Measurements from ENCODE around the gene STAT2. TPM values are rescaled to one million over a fixed set of nuclear protein-coding genes. Genes with fewer than 3 reads are reported as not detected.

The STAT2 gene
- total and polyA plus RNA-seq, 7 experiments from 2014 or later, result 64.1 to 291 (median 179) TPM

DNA sequence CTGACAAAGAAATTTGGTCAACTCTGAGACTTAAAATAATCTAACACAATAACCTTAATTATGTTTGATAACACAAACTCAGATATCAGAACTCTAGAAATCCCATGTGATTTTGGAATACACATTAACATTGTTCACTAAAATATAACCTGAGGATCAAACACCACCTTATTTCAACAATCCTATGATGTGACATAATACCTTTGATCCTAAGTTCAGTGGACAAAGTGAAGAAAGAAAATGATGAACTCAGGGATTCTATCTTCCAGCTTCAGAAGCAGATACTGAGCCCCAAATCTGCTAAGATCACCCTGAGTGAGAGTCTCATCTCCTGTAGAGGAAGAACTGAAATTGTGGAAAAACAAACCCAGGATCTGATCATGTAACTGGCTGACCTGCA, 38.4 kb upstream of the STAT2 start:
- DNase-seq (no peak), ATAC-seq (no peak)
- Histone ChIP-seq H3K36me3 (ENCODE audit: control insufficient read depth in 2 of 3, insufficient read depth in 3 of 3, low read length in 3 of 3) (no peaks in the 10 kb centered on the region), H3K27me3 (ENCODE audit: control insufficient read depth in 2 of 2, insufficient read depth in 2 of 2, low read length in 2 of 2) (no peaks in the 10 kb centered on the region), H3K4me3 (ENCODE audit: low read length) (no peak overlapping the region), H3K9me3 (ENCODE audit: control insufficient read depth in 2 of 3, low read length in 3 of 3) (peaks cover 0 to 7% (median 0%) of the 10 kb centered on the region in 3 experiments), H3K4me1 (ENCODE audit: control insufficient read depth in 2 of 2, insufficient read depth in 2 of 2, low read length in 2 of 2) (no peaks in the 10 kb centered on the region), H3K27ac (ENCODE audit: low read depth, low read length) (no peak overlapping the region)
- Mint-ChIP-seq H3K4me3 (no peak overlapping the region), H3K27ac (no peak overlapping the region), H3K27me3 (peaks cover 0 to 9% (median 0%) of the 10 kb centered on the region in 5 donors), H3K36me3 (peaks cover 0 to 12% (median 8%) of the 10 kb centered on the region in 5 donors), H3K4me1 (no peaks in the 10 kb centered on the region), H3K9me3 (peaks cover 0 to 19% (median 9%) of the 10 kb centered on the region in 11 donors)
- ChIA-PET CTCF (interaction anchor here (0.6 kb wide), 1 partner anchor 13 kb away, joined by 7 read pairs; no protein-coding TSS in a partner anchor), POLR2A (no interaction called here)
- intact Hi-C loops (cut with micrococcal nuclease), result no loop called here

DNA sequence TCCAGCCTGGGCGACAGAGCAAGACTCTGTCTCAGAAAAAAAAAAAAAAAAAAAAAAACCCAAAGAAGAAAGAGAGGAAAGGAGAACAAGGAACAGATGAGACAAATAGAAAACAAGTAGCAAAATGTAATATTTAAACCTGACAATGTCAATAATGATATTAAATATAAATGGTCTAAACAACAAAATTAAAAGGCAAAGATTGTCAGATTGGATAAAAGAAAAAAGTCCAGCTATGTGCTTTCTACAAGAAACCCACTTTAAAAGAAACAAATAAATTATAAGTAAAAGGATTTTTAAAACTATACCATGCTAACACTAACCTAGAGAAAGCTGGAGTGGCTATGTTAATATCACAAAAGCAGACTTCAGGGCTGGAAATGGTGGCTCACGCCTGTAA, 32.4 kb upstream of the STAT2 start:
- H3K4me3 Mint-ChIP-seq, result no peak overlapping the region
- H3K36me3 Mint-ChIP-seq, result no peaks in the 10 kb centered on the region
- CTCF ChIA-PET, result interaction anchor here (0.7 to 1.3 kb wide), 3 partner anchors 31 to 109 kb away, joined by 3 to 4 read pairs (median 3); no protein-coding TSS in a partner anchor
- H3K27me3 Mint-ChIP-seq, result peaks cover 0 to 5% (median 0%) of the 10 kb centered on the region in 5 donors
- no peak overlapping the region for H3K27ac Mint-ChIP-seq
- POLR2A ChIA-PET, result no interaction called here
- no peak overlapping the region for H3K4me3 ChIP-seq (ENCODE audit: low read length)
- no peaks in the 10 kb centered on the region for H3K36me3 ChIP-seq (ENCODE audit: control insufficient read depth in 2 of 3, insufficient read depth in 3 of 3, low read length in 3 of 3)
- intact Hi-C loops (cut with micrococcal nuclease), result no loop called here
- H3K4me1 Mint-ChIP-seq, result peaks cover 0 to 2% (median 0%) of the 10 kb centered on the region in 7 donors
- ATAC-seq (no peak), DNase-seq (no peak)
- H3K9me3 Mint-ChIP-seq, result peaks cover 0 to 2% (median 0%) of the 10 kb centered on the region in 11 donors
- H3K27ac ChIP-seq (ENCODE audit: low read depth, low read length), result no peak overlapping the region
- H3K9me3 ChIP-seq (ENCODE audit: control insufficient read depth in 2 of 3, low read length in 3 of 3), result no peaks in the 10 kb centered on the region
- H3K27me3 ChIP-seq (ENCODE audit: control insufficient read depth in 2 of 2, insufficient read depth in 2 of 2, low read length in 2 of 2), result no peaks in the 10 kb centered on the region
- no peaks in the 10 kb centered on the region for H3K4me1 ChIP-seq (ENCODE audit: control insufficient read depth in 2 of 2, insufficient read depth in 2 of 2, low read length in 2 of 2)

DNA sequence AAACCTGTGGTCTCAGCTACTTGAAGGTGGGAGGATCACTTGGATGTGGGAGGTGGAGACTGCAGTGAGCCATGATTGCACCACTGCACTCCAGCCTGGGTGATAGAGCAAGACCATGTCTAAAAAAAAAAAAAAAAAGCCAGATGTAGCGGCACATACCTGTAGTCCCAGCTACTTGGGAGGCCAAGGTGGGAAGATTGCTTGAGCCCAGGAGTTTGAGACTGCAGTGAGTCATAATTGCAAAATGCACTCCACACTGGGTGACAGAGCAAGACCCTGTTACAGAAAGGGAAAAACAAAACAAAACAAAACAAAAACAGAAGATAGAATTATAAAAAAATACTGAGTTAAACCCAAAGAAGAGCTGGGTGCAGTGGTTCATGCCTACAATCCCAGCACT, 31.8 kb upstream of the STAT2 start:
- POLR2A ChIA-PET, result interaction anchor here (0.7 kb wide), 1 partner anchor 48 kb away, joined by 4 read pairs; no protein-coding TSS in a partner anchor

DNA sequence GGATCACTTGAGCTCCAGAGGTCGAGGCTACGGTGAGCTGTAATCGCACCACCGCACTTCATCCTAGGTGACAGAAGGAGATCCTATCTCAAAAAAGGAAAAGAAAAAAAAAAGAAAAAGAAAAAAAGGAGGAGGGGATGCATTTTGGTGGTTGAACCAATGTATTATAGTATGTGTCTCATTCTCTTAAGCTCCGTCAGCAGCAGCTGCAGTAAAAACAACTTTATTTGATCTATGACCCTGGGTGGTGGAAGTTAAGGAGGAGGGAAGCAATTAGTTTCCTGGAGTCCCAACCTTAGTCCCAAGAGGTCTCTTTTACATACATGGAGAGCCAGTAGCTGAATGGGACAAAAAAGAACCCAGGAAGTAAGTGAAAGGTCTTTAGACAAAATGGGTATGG, 29.5 kb upstream of the STAT2 start:
- H3K27me3 Mint-ChIP-seq, result peaks cover 0 to 5% (median 0%) of the 10 kb centered on the region in 5 donors
- no peak overlapping the region for H3K4me3 Mint-ChIP-seq
- peak overlapping the region in 1 of 9 donors; percentile 72 for H3K27ac Mint-ChIP-seq
- H3K4me1 Mint-ChIP-seq, result peaks cover 0 to 3% (median 0%) of the 10 kb centered on the region in 7 donors
- no peaks in the 10 kb centered on the region for H3K36me3 Mint-ChIP-seq
- intact Hi-C loops (cut with micrococcal nuclease), result loop anchor here in 1 of 2 donors (5.0 kb wide), 1 partner anchor 33 kb away; no protein-coding TSS in a partner anchor
- ChIA-PET CTCF (interaction anchor here (0.5 kb wide), 1 partner anchor 124 kb away, joined by 4 read pairs; no protein-coding TSS in a partner anchor), POLR2A (interaction anchor here (0.6 kb wide), 1 partner anchor 325 kb away, joined by 3 read pairs; no protein-coding TSS in a partner anchor)
- DNase-seq (no peak), ATAC-seq (no peak)
- peaks cover 0 to 2% (median 0%) of the 10 kb centered on the region in 11 donors for H3K9me3 Mint-ChIP-seq
- Histone ChIP-seq H3K36me3 (ENCODE audit: control insufficient read depth in 2 of 3, insufficient read depth in 3 of 3, low read length in 3 of 3) (no peaks in the 10 kb centered on the region), H3K9me3 (ENCODE audit: control insufficient read depth in 2 of 3, low read length in 3 of 3) (no peaks in the 10 kb centered on the region), H3K4me3 (ENCODE audit: low read length) (no peak overlapping the region), H3K27ac (ENCODE audit: low read depth, low read length) (no peak overlapping the region), H3K27me3 (ENCODE audit: control insufficient read depth in 2 of 2, insufficient read depth in 2 of 2, low read length in 2 of 2) (no peaks in the 10 kb centered on the region), H3K4me1 (ENCODE audit: control insufficient read depth in 2 of 2, insufficient read depth in 2 of 2, low read length in 2 of 2) (no peaks in the 10 kb centered on the region)

More for the DNA sequence above, 31.8 kb upstream of the STAT2 start:
- no peak overlapping the region for H3K27ac Mint-ChIP-seq
- no peaks in the 10 kb centered on the region for H3K9me3 ChIP-seq (ENCODE audit: control insufficient read depth in 2 of 3, low read length in 3 of 3)
- DNase-seq (no peak), ATAC-seq (no peak)
- no peak overlapping the region for H3K4me3 ChIP-seq (ENCODE audit: low read length)
- peaks cover 0 to 5% (median 0%) of the 10 kb centered on the region in 5 donors for H3K27me3 Mint-ChIP-seq
- H3K4me3 Mint-ChIP-seq, result no peak overlapping the region
- H3K36me3 Mint-ChIP-seq, result no peaks in the 10 kb centered on the region
- peaks cover 0 to 2% (median 0%) of the 10 kb centered on the region in 11 donors for H3K9me3 Mint-ChIP-seq
- no peak overlapping the region for H3K27ac ChIP-seq (ENCODE audit: low read depth, low read length)
- intact Hi-C loops (cut with micrococcal nuclease), result no loop called here
- H3K27me3 ChIP-seq (ENCODE audit: control insufficient read depth in 2 of 2, insufficient read depth in 2 of 2, low read length in 2 of 2), result no peaks in the 10 kb centered on the region
- no peaks in the 10 kb centered on the region for H3K4me1 ChIP-seq (ENCODE audit: control insufficient read depth in 2 of 2, insufficient read depth in 2 of 2, low read length in 2 of 2)
- CTCF ChIA-PET, result interaction anchor here (0.6 to 1.1 kb wide), 3 partner anchors 32 to 108 kb away, joined by 3 to 4 read pairs (median 3); no protein-coding TSS in a partner anchor
- H3K4me1 Mint-ChIP-seq, result peaks cover 0 to 3% (median 0%) of the 10 kb centered on the region in 7 donors
- H3K36me3 ChIP-seq (ENCODE audit: control insufficient read depth in 2 of 3, insufficient read depth in 3 of 3, low read length in 3 of 3), result no peaks in the 10 kb centered on the region

DNA sequence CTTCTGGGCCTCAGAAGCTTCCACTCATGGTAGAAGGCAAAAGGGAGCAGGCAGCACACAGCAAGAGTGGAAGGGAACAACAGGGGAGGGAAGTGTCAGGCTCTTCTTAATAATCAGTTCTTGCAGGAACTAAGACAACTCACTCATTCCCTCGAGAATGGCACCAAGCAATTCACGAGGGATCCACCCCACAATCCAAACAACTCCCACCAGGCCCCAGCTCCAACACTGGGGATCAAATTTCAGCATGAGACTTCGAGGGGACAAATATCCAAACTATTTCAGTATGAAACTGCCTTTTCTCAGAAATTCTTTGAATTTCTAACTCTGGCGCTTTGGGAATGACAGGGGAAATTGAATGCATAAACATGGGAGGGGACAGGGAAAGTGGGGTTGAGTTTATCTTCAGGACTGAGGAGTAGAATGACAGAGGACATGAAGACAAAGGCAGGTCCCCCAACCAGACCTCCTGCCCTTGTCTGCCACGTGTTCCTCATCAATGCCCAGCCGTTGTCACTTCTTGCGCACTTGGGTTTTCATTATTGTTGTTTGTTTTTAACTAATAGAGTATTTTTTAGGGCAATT, 27.3 kb upstream of the STAT2 start:
- peaks cover 0 to 3% (median 0%) of the 10 kb centered on the region in 7 donors for H3K4me1 Mint-ChIP-seq
- Histone ChIP-seq H3K36me3 (ENCODE audit: control insufficient read depth in 2 of 3, insufficient read depth in 3 of 3, low read length in 3 of 3) (no peaks in the 10 kb centered on the region), H3K4me3 (ENCODE audit: low read length) (no peak overlapping the region), H3K4me1 (ENCODE audit: control insufficient read depth in 2 of 2, insufficient read depth in 2 of 2, low read length in 2 of 2) (no peaks in the 10 kb centered on the region), H3K27ac (ENCODE audit: low read depth, low read length) (no peak overlapping the region), H3K27me3 (ENCODE audit: control insufficient read depth in 2 of 2, insufficient read depth in 2 of 2, low read length in 2 of 2) (no peaks in the 10 kb centered on the region), H3K9me3 (ENCODE audit: control insufficient read depth in 2 of 3, low read length in 3 of 3) (no peaks in the 10 kb centered on the region)
- POLR2A ChIA-PET, result no interaction called here
- H3K36me3 Mint-ChIP-seq, result no peaks in the 10 kb centered on the region
- H3K27ac Mint-ChIP-seq, result no peak overlapping the region
- CTCF ChIA-PET, result no interaction called here
- ATAC-seq, result no peak
- DNase-seq, result no peak
- H3K9me3 Mint-ChIP-seq, result peaks cover 0 to 2% (median 0%) of the 10 kb centered on the region in 11 donors
- intact Hi-C loops (cut with micrococcal nuclease), result loop anchor here in 1 of 2 donors (5.0 kb wide), 1 partner anchor 35 kb away; no protein-coding TSS in a partner anchor
- H3K4me3 Mint-ChIP-seq, result no peak overlapping the region
- H3K27me3 Mint-ChIP-seq, result peaks cover 0 to 2% (median 0%) of the 10 kb centered on the region in 5 donors

DNA sequence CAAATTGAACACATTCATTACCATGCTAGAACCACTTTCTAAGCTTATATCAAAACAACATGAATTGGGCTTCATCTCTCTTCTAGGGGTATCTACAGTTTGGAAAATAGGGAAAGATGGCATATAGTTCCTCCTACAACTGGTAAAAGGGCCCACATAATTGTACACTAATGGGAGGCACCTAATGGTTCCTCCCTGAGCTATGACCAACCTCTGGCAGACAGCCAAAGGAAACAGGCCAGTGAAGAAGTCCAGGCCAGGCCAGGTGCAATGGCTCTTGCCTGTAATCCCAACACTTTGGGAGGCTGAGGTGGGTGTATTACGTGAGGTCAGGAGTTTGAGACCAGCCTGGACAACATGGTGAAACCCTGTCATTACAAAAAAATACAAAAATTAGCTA, 26.0 kb upstream of the STAT2 start:
- peaks cover 0 to 2% (median 0%) of the 10 kb centered on the region in 5 donors for H3K27me3 Mint-ChIP-seq
- peaks cover 0 to 3% (median 0%) of the 10 kb centered on the region in 7 donors for H3K4me1 Mint-ChIP-seq
- Histone ChIP-seq H3K27me3 (ENCODE audit: control insufficient read depth in 2 of 2, insufficient read depth in 2 of 2, low read length in 2 of 2) (no peaks in the 10 kb centered on the region), H3K27ac (ENCODE audit: low read depth, low read length) (no peak overlapping the region), H3K9me3 (ENCODE audit: control insufficient read depth in 2 of 3, low read length in 3 of 3) (no peaks in the 10 kb centered on the region), H3K36me3 (ENCODE audit: control insufficient read depth in 2 of 3, insufficient read depth in 3 of 3, low read length in 3 of 3) (no peaks in the 10 kb centered on the region), H3K4me3 (ENCODE audit: low read length) (no peak overlapping the region), H3K4me1 (ENCODE audit: control insufficient read depth in 2 of 2, insufficient read depth in 2 of 2, low read length in 2 of 2) (no peaks in the 10 kb centered on the region)
- no peaks in the 10 kb centered on the region for H3K9me3 Mint-ChIP-seq
- H3K27ac Mint-ChIP-seq, result no peak overlapping the region
- H3K36me3 Mint-ChIP-seq, result no peaks in the 10 kb centered on the region
- ChIA-PET CTCF (interaction anchor here (0.6 to 0.7 kb wide), 2 partner anchors 12 to 126 kb away, joined by 3 to 7 read pairs; no protein-coding TSS in a partner anchor), POLR2A (interaction anchor here (0.7 kb wide), 1 partner anchor 87 kb away, joined by 3 read pairs; no protein-coding TSS in a partner anchor)
- ATAC-seq, result no peak
- intact Hi-C loops (cut with micrococcal nuclease), result loop anchor here in 1 of 2 donors (5.0 kb wide), 1 partner anchor 36 kb away; no protein-coding TSS in a partner anchor
- H3K4me3 Mint-ChIP-seq, result no peak overlapping the region
- DNase-seq, result no peak

Data from naive thymus-derived CD4-positive, alpha-beta T cell (primary cell).